GM19372 (cell line): ENCODE results near the gene ARMH4.

Experiments
- ATAC-seq: cut with Tn5 transposase; IDR thresholded peaks from one replicate; pipeline ENCODE4 v1.9.1; 2021; ENCODE audit warnings: mild to moderate bottlenecking, low read depth, moderate library complexity; ENCODE audit not compliant: unreplicated experiment

Gene ARMH4

GRCh38 chr14:58060077-58060476, 91.9 kb downstream of the ARMH4 start:
- no peak for ATAC-seq

- ATAC-seq = no peak
Measured at GRCh38 chr14:58059126-58059525, 92.9 kb downstream of the ARMH4 start.

GRCh38 chr14:58055497-58056010, 96.5 kb downstream of the ARMH4 start:
- no peak for ATAC-seq

- ATAC-seq = no peak
Measured at GRCh38 chr14:58054100-58054499, 97.9 kb downstream of the ARMH4 start.

GRCh38 chr14:58048219-58048618, 103.8 kb downstream of the ARMH4 start:
- no peak for ATAC-seq

- no peak for ATAC-seq
Measured at GRCh38 chr14:58027904-58028303, 124.1 kb downstream of the ARMH4 start.

GRCh38 chr14:58026967-58027366, 125.0 kb downstream of the ARMH4 start:
- ATAC-seq = no peak

GRCh38 chr14:58026219-58026618, 125.8 kb downstream of the ARMH4 start:
- no peak for ATAC-seq

- no peak for ATAC-seq
Measured at GRCh38 chr14:58014778-58015177, 137.2 kb downstream of the ARMH4 start.

GRCh38 chr14:58002618-58003017, 149.4 kb downstream of the ARMH4 start:
- no peak for ATAC-seq

GRCh38 chr14:57999979-58000378, 152.0 kb downstream of the ARMH4 start:
- no peak for ATAC-seq

- ATAC-seq = no peak
Measured at GRCh38 chr14:57999471-57999870, 152.5 kb downstream of the ARMH4 start.

GRCh38 chr14:57998766-57999165, 153.2 kb downstream of the ARMH4 start:
- ATAC-seq = no peak

GRCh38 chr14:57991353-57991752, 160.7 kb downstream of the ARMH4 start:
- ATAC-seq = no peak

- ATAC-seq = no peak
Measured at GRCh38 chr14:57988445-57988844, 163.6 kb downstream of the ARMH4 start.

- no peak for ATAC-seq
Measured at GRCh38 chr14:57987596-57988300, 164.3 kb downstream of the ARMH4 start.

GRCh38 chr14:57987051-57987450, 165.0 kb downstream of the ARMH4 start:
- ATAC-seq = no peak

- ATAC-seq = no peak
Measured at GRCh38 chr14:57982804-57983634, 169.0 kb downstream of the ARMH4 start.

- ATAC-seq = no peak
Measured at GRCh38 chr14:57981817-57982560, 170.0 kb downstream of the ARMH4 start.

- no peak for ATAC-seq
Measured at GRCh38 chr14:57979376-57980048, 172.5 kb downstream of the ARMH4 start.
